ENCODE results near the gene VPS26A. TPM values are rescaled to one million over a fixed set of nuclear protein-coding genes. Genes with fewer than 3 reads are reported as not detected.
"Not testable (repeated sequence)": the region's sequence is repeated elsewhere in the genome, so short reads cannot be mapped to it uniquely, and the experiment has no call there.

Gene VPS26A
- total RNA-seq, 1 donor from 2014 or later, result 33.6 TPM

DNA sequence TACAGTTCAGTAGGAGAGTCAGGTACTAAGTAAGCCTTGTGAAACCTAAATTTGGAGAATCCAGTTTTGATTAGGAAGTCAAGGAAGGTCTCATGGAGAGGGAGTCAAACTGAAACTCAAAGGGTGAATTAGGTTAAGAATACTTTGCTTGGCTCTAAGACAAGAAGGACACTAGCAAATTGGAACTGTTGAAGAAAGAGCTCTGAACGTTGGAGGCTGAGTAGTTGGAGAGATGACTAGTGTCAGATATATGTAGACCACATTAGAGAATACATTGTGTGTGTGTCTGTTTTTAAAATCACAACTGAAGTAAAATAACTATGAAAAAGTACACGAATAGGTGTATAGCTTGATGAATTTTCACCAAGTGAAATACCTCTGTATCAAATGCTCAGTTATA lies 6.3 kb downstream of the VPS26A start:
- Histone ChIP-seq H3K4me1 (peaks cover 32% of the 10 kb centered on the region), H3K27me3 (no peaks in the 10 kb centered on the region), H3K36me3 (no peaks in the 10 kb centered on the region), H3K27ac (no peak overlapping the region), H3K4me3 (no peak overlapping the region), H3K9me3 (no peaks in the 10 kb centered on the region)
- no peak for DNase-seq (ENCODE audit: extremely low spot score in 2 of 2)
- intact Hi-C loops (cut with DNase I), result no loop called here
- TF ChIP-seq, protein P1, sequence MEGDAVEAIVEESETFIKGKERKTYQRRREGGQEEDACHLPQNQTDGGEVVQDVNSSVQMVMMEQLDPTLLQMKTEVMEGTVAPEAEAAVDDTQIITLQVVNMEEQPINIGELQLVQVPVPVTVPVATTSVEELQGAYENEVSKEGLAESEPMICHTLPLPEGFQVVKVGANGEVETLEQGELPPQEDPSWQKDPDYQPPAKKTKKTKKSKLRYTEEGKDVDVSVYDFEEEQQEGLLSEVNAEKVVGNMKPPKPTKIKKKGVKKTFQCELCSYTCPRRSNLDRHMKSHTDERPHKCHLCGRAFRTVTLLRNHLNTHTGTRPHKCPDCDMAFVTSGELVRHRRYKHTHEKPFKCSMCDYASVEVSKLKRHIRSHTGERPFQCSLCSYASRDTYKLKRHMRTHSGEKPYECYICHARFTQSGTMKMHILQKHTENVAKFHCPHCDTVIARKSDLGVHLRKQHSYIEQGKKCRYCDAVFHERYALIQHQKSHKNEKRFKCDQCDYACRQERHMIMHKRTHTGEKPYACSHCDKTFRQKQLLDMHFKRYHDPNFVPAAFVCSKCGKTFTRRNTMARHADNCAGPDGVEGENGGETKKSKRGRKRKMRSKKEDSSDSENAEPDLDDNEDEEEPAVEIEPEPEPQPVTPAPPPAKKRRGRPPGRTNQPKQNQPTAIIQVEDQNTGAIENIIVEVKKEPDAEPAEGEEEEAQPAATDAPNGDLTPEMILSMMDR (IDR thresholded peaks at IDR 0.05), result no peak
- TF ChIP-seq POLR2A (IDR thresholded peaks at IDR 0.05) (no peak), POLR2AphosphoS5 (IDR thresholded peaks at IDR 0.05; ENCODE audit: insufficient read depth in 1 of 2, low read depth in 1 of 2) (no peak)

DNA sequence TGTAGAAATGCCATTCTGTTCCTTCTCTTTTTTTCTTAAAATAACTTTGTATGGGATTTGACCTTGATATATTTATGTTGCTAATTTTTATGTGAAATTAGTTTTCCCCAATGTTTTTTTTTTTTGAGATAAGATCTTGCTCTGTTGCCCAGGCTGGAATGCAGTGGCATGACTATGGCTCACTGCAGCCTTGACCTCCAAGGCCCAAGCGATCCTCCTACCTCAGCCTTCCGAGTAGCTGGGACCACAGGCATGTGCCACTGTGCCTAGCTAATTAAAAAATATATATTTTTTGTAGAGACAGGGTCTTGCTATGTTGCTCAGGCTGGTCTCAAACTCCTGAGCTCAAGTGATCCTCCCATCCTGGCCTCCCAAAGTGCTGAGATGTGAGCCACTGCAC lies 16.0 kb downstream of the VPS26A start:
- TF ChIP-seq POLR2AphosphoS5 (IDR thresholded peaks at IDR 0.05; ENCODE audit: insufficient read depth in 1 of 2, low read depth in 1 of 2) (no peak), POLR2A (IDR thresholded peaks at IDR 0.05) (no peak)
- TF ChIP-seq, protein P1 (IDR thresholded peaks at IDR 0.05), result no peak
- no peak for DNase-seq (ENCODE audit: extremely low spot score in 2 of 2)
- Histone ChIP-seq H3K4me3 (no peak overlapping the region), H3K4me1 (peaks cover 8% of the 10 kb centered on the region), H3K9me3 (no peaks in the 10 kb centered on the region), H3K27me3 (no peaks in the 10 kb centered on the region), H3K36me3 (peaks cover 0 to 6% of the 10 kb centered on the region in 2 donors), H3K27ac (no peak overlapping the region)
- intact Hi-C loops (cut with DNase I), result no loop called here

DNA sequence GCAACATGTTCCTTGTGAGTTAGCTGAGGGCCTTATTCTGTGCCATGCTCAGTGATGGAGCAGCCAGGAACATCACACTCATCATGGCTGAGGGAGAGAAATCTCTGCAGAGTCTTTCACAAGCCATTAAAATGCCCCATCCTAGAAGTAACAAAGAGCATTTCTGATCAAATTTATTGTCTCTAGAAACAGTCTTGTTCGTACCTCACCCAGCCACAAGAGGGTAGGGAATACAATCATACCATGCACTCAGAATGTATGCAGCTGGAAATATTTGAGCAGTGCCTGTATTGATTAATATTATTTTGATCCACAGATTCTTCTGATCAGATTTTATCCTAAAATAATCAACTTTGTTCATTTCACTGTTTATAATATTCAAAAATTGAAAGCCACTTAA lies 17.3 kb downstream of the VPS26A start:
- Histone ChIP-seq H3K9me3 (no peaks in the 10 kb centered on the region), H3K4me3 (no peak overlapping the region), H3K27me3 (no peaks in the 10 kb centered on the region), H3K4me1 (peaks cover 11% of the 10 kb centered on the region), H3K27ac (no peak overlapping the region), H3K36me3 (peaks cover 0 to 6% of the 10 kb centered on the region in 2 donors)
- DNase-seq (ENCODE audit: extremely low spot score in 2 of 2), result no peak
- no peak for TF ChIP-seq POLR2A (IDR thresholded peaks at IDR 0.05)
- TF ChIP-seq, protein P1 (IDR thresholded peaks at IDR 0.05), result no peak
- TF ChIP-seq POLR2AphosphoS5 (IDR thresholded peaks at IDR 0.05; ENCODE audit: insufficient read depth in 1 of 2, low read depth in 1 of 2), result no peak
- intact Hi-C loops (cut with DNase I), result no loop called here

DNA sequence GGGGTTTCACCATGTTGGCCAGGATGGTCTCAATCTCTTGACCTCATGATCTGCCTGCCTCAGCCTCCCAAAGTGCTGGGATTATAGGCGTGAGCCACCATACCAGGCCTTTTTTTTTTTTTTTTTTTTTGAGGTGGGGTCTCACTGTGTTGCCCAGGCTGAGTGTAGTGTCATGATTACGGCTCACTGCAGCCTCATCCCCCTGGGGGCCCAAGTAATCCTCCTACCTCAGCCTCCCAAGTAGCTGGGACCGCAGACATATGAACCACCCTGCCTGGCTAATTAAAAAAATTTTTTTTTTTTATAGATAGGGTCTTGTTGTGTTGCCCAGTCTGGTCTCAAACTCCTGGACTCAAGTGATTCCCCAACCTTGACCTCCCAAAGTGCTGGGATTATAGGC lies 18.1 kb downstream of the VPS26A start:
- DNase-seq (ENCODE audit: extremely low spot score in 2 of 2); H3K4me3 ChIP-seq; H3K27me3 ChIP-seq; H3K9me3 ChIP-seq; H3K27ac ChIP-seq; H3K36me3 ChIP-seq; intact Hi-C loops (cut with DNase I): not testable (repeated sequence)
- peaks cover 18% of the 10 kb centered on the region for H3K4me1 ChIP-seq

DNA sequence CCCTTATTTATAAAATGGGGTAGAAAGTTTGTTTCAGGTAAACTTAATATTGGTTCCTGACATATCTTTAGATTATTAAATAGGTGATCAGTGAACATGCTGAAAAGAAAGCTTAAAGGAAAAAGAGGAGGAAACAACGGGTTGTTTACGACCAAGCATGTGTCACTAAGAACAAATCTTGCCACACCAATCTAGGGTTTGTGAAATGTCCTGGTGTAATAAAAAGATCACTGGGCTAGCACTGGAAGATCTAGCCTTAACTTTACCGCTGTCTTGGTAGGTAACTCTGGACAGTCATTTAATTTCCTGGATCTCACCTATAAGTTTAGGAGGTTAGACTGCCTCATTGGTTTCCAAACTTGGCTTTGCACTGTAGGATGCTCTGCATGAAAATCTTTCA lies 19.0 kb downstream of the VPS26A start:
- intact Hi-C loops (cut with DNase I), result no loop called here
- H3K27me3 ChIP-seq, result no peaks in the 10 kb centered on the region
- no peak for DNase-seq (ENCODE audit: extremely low spot score in 2 of 2)
- H3K9me3 ChIP-seq, result no peaks in the 10 kb centered on the region
- peaks cover 0 to 6% of the 10 kb centered on the region in 2 donors for H3K36me3 ChIP-seq
- H3K4me1 ChIP-seq, result peaks cover 26% of the 10 kb centered on the region
- no peak overlapping the region for H3K27ac ChIP-seq
- no peak overlapping the region for H3K4me3 ChIP-seq
- TF ChIP-seq, protein P1 (IDR thresholded peaks at IDR 0.05), result no peak
- no peak for TF ChIP-seq POLR2A (IDR thresholded peaks at IDR 0.05)
- no peak for TF ChIP-seq POLR2AphosphoS5 (IDR thresholded peaks at IDR 0.05; ENCODE audit: insufficient read depth in 1 of 2, low read depth in 1 of 2)

DNA sequence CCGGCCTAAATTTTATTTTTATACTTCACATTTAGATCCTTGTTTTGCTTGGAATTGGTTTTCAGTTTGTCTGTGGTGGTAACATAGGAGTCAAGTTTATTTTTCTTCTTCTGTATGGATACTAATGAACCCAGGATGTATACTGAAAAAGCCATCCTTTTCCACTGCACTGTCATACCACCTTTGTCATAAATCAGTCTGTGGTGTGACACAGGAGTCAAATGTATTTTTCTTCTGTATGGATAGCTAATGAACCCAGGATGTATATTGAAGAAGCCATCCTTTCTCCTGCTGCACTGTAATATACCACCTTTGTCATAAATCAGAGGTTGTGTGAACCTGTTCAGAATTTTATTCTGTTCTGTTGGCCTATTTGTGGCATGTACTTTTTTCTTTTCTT lies 21.4 kb downstream of the VPS26A start:
- DNase-seq (ENCODE audit: extremely low spot score in 2 of 2), result no peak
- Histone ChIP-seq H3K4me1 (peaks cover 26% of the 10 kb centered on the region), H3K27me3 (no peaks in the 10 kb centered on the region), H3K36me3 (peaks cover 0 to 6% of the 10 kb centered on the region in 2 donors), H3K9me3 (no peaks in the 10 kb centered on the region), H3K27ac (no peak overlapping the region), H3K4me3 (no peak overlapping the region)
- intact Hi-C loops (cut with DNase I), result no loop called here
- TF ChIP-seq POLR2A (IDR thresholded peaks at IDR 0.05) (no peak), POLR2AphosphoS5 (IDR thresholded peaks at IDR 0.05; ENCODE audit: insufficient read depth in 1 of 2, low read depth in 1 of 2) (no peak)
- TF ChIP-seq, protein P1 (IDR thresholded peaks at IDR 0.05), result no peak

Measured in vagina (tissue), 2 donors.